ENCODE measurements around the gene GALNT18. TPM values are rescaled to one million over a fixed set of nuclear protein-coding genes. Genes with fewer than 3 reads are reported as not detected.

Gene GALNT18
- total and polyA plus RNA-seq, 7 donors = 4.6 to 32.4 (median 8.3) TPM

- TF ChIP-seq CTCF (IDR thresholded peaks at IDR 0.05) = no peak
- no peak for DNase-seq
- Histone ChIP-seq H3K4me1 (peaks cover 9% of the 10 kb centered on the region), H3K9me3 (no peaks in the 10 kb centered on the region), H3K27ac (no peak overlapping the region), H3K27me3 (ENCODE audit: insufficient read depth in 3 of 3, low read length in 2 of 3) (no peaks in the 10 kb centered on the region), H3K36me3 (ENCODE audit: insufficient read depth in 1 of 2, low read depth in 1 of 2) (no peaks in the 10 kb centered on the region), H3K4me3 (no peak overlapping the region)
- WGBS, 3 donors = 80 to 83% (median 83%) methylated on average over 7 of the region's 7 CpGs
- intact Hi-C loops (cut with DNase I) = no loop called here
- no peak for ATAC-seq
Measured at GRCh38 chr11:11586465-11586864, 35.3 kb downstream of the GALNT18 start.

- ATAC-seq (no peak), DNase-seq (no peak)
- Histone ChIP-seq H3K27ac (no peak overlapping the region), H3K36me3 (ENCODE audit: insufficient read depth in 1 of 2, low read depth in 1 of 2) (no peaks in the 10 kb centered on the region), H3K9me3 (no peaks in the 10 kb centered on the region), H3K27me3 (ENCODE audit: insufficient read depth in 3 of 3, low read length in 2 of 3) (no peaks in the 10 kb centered on the region), H3K4me3 (no peak overlapping the region), H3K4me1 (peaks cover 18% of the 10 kb centered on the region)
- 94 to 100% (median 95%) methylated on average over 1 of the region's 1 CpG for WGBS, 3 donors
- intact Hi-C loops (cut with DNase I) = no loop called here
- no peak for TF ChIP-seq CTCF (IDR thresholded peaks at IDR 0.05)
Measured at GRCh38 chr11:11584937-11585336, 36.9 kb downstream of the GALNT18 start.

GRCh38 chr11:11584530-11584810, 37.3 kb downstream of the GALNT18 start:
- Histone ChIP-seq H3K27me3 (ENCODE audit: insufficient read depth in 3 of 3, low read length in 2 of 3) (no peaks in the 10 kb centered on the region), H3K9me3 (no peaks in the 10 kb centered on the region), H3K4me1 (peaks cover 18% of the 10 kb centered on the region), H3K27ac (no peak overlapping the region), H3K36me3 (ENCODE audit: insufficient read depth in 1 of 2, low read depth in 1 of 2) (no peaks in the 10 kb centered on the region), H3K4me3 (no peak overlapping the region)
- 88 to 91% (median 89%) methylated on average over 5 of the region's 5 CpGs for WGBS, 3 donors
- intact Hi-C loops (cut with DNase I) = no loop called here
- DNase-seq (no peak), ATAC-seq (peak; percentile 39 to 65 (median 55))
- TF ChIP-seq CTCF (IDR thresholded peaks at IDR 0.05) = no peak

GRCh38 chr11:11583801-11584529, 37.8 kb downstream of the GALNT18 start:
- 63 to 84% (median 84%) methylated on average over 9 of the region's 9 CpGs for WGBS, 3 donors
- Histone ChIP-seq H3K36me3 (ENCODE audit: insufficient read depth in 1 of 2, low read depth in 1 of 2) (no peaks in the 10 kb centered on the region), H3K4me3 (no peak overlapping the region), H3K4me1 (peaks cover 18% of the 10 kb centered on the region), H3K9me3 (no peaks in the 10 kb centered on the region), H3K27me3 (ENCODE audit: insufficient read depth in 3 of 3, low read length in 2 of 3) (no peaks in the 10 kb centered on the region), H3K27ac (no peak overlapping the region)
- ATAC-seq = no peak
- intact Hi-C loops (cut with DNase I) = no loop called here
- no peak for TF ChIP-seq CTCF (IDR thresholded peaks at IDR 0.05)
- DNase-seq = no peak
